Upper lobe of right lung (tissue), 1 donor: ENCODE results near the gene ADAMTS2. TPM values are rescaled to one million over a fixed set of nuclear protein-coding genes. Genes with fewer than 3 reads are reported as not detected.
A peak's percentile ranks its signal among the peaks of the same experiment; 100 is the strongest.

Experiments
- ATAC-seq: fragments of 200-7000 bp; cut with Tn5 transposase; one replicate; pipeline ENCODE4 v1.9.1; 2020; ENCODE audit warnings: mild to moderate bottlenecking, moderate library complexity
- DNase-seq: peaks from one replicate; pipeline ENCODE4 v3.0.0-alpha.2; 2020
- H3K27ac ChIP-seq: fragments of 200-600 bp; one replicate; pipeline ENCODE4 v1.8.0; 2022
- H3K27me3 ChIP-seq: fragments of 200-600 bp; one replicate; pipeline ENCODE4 v1.8.0; 2022; ENCODE audit warnings: mild to moderate bottlenecking
- H3K36me3 ChIP-seq: fragments of 200-600 bp; one replicate; pipeline ENCODE4 v1.8.0; 2022
- H3K4me1 ChIP-seq: fragments of 200-600 bp; one replicate; pipeline ENCODE4 v1.8.0; 2022
- H3K4me3 ChIP-seq: fragments of 200-600 bp; one replicate; pipeline ENCODE4 v1.8.0; 2022; ENCODE audit warnings: mild to moderate bottlenecking
- H3K9me3 ChIP-seq: fragments of 200-600 bp; one replicate; pipeline ENCODE4 v1.8.0; 2022
- intact Hi-C: fragments of 100-400 bp; cut with DNase I; formaldehyde crosslinking; loops from one replicate; pipeline ENCODE4 v1.11.0; 2022
- total RNA-seq: library from RNA; stranded (reverse); fragmentation: NEBNext Ultra II Directional; extraction: Animal tissue kit (Norgen Biotek cat#: 25700); gene quantifications from one replicate; pipeline ENCODE4 v1.2.1, GENCODE V29; 2021
- TF ChIP-seq, protein P1 (sequence below): fragments of 200-600 bp; IDR thresholded peaks from one replicate; pipeline ENCODE4 v1.8.0; 2022; ENCODE audit warnings: antibody characterized with exemption
- donor health status: DM: no; HTN: yes; CAD: no; lungs with severe emphysema.

The ADAMTS2 gene
- total RNA-seq, 1 donor from 2014 or later, result 16.4 TPM

DNA sequence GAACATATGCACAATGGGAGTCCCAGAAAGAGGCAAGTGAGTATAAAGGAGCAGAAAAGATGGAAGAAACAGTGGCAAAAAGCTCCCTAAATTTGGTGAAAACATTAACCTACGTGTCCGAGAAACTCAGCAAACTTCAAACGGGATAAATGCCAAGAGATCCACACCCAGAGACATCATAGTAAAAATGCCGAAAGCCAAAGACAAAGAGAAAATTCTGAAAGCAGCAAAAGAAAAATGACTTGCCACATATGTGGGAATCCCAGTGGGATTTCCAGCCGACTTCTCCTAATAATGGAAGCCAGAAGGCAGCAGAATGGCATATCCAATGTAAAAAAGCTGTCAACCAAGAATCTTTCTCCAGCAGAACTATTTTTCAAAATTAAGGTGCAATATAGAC, 101.2 kb downstream of the ADAMTS2 start:
- Histone ChIP-seq H3K27ac (no peak overlapping the region), H3K36me3 (no peaks in the 10 kb centered on the region), H3K9me3 (no peaks in the 10 kb centered on the region), H3K27me3 (no peaks in the 10 kb centered on the region), H3K4me1 (peaks cover 6% of the 10 kb centered on the region), H3K4me3 (no peak overlapping the region)
- DNase-seq, result no peak
- intact Hi-C loops, result no loop called here
- ATAC-seq, result no peak
- TF ChIP-seq, protein P1, sequence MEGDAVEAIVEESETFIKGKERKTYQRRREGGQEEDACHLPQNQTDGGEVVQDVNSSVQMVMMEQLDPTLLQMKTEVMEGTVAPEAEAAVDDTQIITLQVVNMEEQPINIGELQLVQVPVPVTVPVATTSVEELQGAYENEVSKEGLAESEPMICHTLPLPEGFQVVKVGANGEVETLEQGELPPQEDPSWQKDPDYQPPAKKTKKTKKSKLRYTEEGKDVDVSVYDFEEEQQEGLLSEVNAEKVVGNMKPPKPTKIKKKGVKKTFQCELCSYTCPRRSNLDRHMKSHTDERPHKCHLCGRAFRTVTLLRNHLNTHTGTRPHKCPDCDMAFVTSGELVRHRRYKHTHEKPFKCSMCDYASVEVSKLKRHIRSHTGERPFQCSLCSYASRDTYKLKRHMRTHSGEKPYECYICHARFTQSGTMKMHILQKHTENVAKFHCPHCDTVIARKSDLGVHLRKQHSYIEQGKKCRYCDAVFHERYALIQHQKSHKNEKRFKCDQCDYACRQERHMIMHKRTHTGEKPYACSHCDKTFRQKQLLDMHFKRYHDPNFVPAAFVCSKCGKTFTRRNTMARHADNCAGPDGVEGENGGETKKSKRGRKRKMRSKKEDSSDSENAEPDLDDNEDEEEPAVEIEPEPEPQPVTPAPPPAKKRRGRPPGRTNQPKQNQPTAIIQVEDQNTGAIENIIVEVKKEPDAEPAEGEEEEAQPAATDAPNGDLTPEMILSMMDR, result no peak

DNA sequence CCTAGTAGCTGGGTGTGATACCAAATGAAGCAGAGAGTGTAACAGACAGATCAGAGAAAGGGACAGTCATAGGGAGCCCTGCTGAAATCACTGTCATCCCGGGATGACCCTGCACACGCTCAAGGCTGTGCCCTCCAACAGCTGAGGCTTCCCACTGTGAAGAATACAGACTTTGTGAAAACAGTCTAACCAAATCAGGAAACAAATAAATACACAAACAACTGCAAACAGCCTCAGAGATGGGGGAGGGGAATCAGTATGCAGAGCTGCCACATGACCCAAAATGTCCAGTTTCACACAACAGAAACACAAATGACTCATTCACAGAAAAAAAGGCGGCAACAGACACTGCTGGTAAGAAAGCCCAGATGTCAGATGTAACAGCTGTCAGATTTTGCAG, 101.9 kb downstream of the ADAMTS2 start:
- no peak overlapping the region for H3K27ac ChIP-seq
- ATAC-seq, result no peak
- TF ChIP-seq, protein P1, result no peak
- intact Hi-C loops, result no loop called here
- H3K4me1 ChIP-seq, result peaks cover 6% of the 10 kb centered on the region
- DNase-seq, result no peak
- H3K4me3 ChIP-seq, result no peak overlapping the region
- H3K9me3 ChIP-seq, result no peaks in the 10 kb centered on the region
- H3K27me3 ChIP-seq, result no peaks in the 10 kb centered on the region
- H3K36me3 ChIP-seq, result no peaks in the 10 kb centered on the region

DNA sequence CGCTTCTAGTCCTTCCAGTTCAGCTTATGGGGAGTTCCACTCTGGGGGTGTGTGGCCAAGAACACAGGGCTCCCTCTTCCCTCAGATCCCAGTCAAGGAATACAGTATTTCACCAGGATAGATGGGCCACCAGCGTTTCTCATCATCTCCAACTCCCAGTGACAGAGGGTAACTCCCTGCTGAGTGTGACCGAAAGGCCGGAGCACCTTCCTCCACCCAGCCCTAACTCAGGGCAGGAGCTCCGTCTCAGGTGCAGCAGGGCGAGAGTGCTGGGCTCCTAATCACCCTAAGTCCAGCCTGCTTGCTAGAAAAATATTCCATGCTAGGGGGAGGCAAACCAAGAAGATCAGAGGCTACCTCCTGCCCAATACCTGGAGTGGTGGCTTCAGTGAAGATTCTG, 102.6 kb downstream of the ADAMTS2 start:
- Histone ChIP-seq H3K27me3 (no peaks in the 10 kb centered on the region), H3K27ac (no peak overlapping the region), H3K4me1 (peaks cover 6% of the 10 kb centered on the region), H3K9me3 (no peaks in the 10 kb centered on the region), H3K4me3 (no peak overlapping the region), H3K36me3 (no peaks in the 10 kb centered on the region)
- DNase-seq (no peak), ATAC-seq (no peak)
- intact Hi-C loops, result no loop called here
- TF ChIP-seq, protein P1, result no peak

DNA sequence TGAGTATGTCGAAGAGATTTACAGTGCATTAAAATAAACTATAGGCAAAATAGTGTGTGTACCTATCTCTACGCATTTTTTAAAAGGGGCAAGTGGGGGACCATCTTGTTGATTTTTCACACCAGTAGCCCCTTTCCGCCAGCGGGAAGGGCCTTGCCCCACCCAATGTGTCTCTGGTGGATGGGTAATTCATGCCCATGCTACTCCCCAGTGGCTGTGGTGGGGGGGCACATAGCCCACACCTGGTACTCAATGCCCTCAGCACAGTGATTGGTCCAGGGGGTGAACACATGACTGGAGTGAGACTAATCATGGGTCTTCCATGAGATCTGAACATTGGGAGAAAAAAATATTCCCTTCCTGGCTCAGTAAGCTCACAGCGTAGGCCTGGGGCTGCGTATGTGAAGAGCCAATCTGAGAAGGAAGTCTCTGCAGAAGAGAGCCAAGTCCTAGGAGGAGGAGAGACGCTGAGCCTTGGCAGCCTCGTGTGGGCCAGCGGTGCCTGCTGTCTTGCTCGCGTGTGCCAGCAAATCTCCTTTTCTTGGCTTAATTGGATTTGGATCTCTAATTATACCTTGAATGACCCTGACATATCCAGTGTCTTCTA, 103.4 kb downstream of the ADAMTS2 start:
- Histone ChIP-seq H3K4me3 (no peak overlapping the region), H3K27ac (no peak overlapping the region), H3K4me1 (peaks cover 6% of the 10 kb centered on the region), H3K27me3 (no peaks in the 10 kb centered on the region), H3K9me3 (no peaks in the 10 kb centered on the region), H3K36me3 (no peaks in the 10 kb centered on the region)
- intact Hi-C loops, result no loop called here
- ATAC-seq, result no peak
- TF ChIP-seq, protein P1, result no peak
- peak; percentile 39 for DNase-seq

DNA sequence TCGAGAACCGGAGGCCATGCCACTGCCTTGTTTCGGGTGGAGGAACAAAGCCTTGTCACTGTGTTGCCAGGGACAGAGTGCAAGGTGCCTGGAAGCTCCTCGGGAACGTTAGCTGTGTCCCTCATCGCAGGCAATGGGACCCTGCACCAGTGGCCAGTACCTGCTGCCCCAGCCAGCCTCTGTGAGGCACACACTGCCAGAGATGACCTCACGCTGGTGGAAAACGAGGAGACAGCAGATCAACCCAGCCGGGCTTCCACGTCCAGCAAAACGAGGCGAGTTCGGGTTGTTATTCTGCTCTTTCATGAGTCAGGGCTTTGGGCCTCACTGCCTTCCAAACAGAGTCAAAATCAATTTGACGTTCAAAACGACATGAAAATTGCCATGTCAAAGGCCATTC, 104.1 kb downstream of the ADAMTS2 start:
- Histone ChIP-seq H3K27me3 (no peaks in the 10 kb centered on the region), H3K36me3 (no peaks in the 10 kb centered on the region), H3K27ac (no peak overlapping the region), H3K4me1 (peaks cover 6% of the 10 kb centered on the region), H3K9me3 (peaks cover 3% of the 10 kb centered on the region), H3K4me3 (no peak overlapping the region)
- peak; percentile 46 for DNase-seq
- TF ChIP-seq, protein P1, result no peak
- no peak for ATAC-seq
- intact Hi-C loops, result no loop called here

DNA sequence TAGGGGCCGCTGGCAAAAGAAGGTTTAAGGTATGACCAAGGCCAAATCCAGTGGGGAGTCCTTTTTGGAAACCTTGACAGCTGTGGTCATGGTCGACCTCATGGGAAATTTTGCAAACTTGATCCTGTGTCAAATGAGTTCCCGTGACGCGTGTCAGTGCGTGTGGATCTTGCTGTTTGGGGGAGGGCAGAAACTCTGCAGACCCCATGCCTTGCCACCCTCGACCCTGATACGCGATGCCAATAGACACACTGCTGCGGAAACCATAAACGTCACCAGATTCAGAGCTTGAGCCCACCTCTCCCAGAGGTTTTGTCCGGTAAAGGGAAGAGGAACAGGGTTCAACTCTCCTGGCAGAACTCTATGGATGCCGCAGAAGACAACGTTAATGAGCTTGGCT, 104.7 kb downstream of the ADAMTS2 start:
- H3K27me3 ChIP-seq, result no peaks in the 10 kb centered on the region
- intact Hi-C loops, result no loop called here
- no peak overlapping the region for H3K4me3 ChIP-seq
- DNase-seq (peak; percentile 31), ATAC-seq (no peak)
- H3K4me1 ChIP-seq, result peaks cover 6% of the 10 kb centered on the region
- no peak overlapping the region for H3K27ac ChIP-seq
- TF ChIP-seq, protein P1, result no peak
- peaks cover 3% of the 10 kb centered on the region for H3K9me3 ChIP-seq
- no peaks in the 10 kb centered on the region for H3K36me3 ChIP-seq
